T-helper 17 cell (primary cell): ENCODE data around the gene TBX10. TPM values are rescaled to one million over a fixed set of nuclear protein-coding genes. Genes with fewer than 3 reads are reported as not detected.
"Not testable (repeated sequence)": the region's sequence is repeated elsewhere in the genome, so short reads cannot be mapped to it uniquely, and the experiment has no call there.

ENCODE experiments used
- ATAC-seq: fragments of 150-1000 bp; cut with Tn5 transposase; 2 replicates; pipeline ENCODE4 v1.10.0; 2021; ENCODE audit warnings: mild to moderate bottlenecking, moderate library complexity
- DNase-seq, 3 donors: peaks; one replicate each; pipeline versions ENCODE4 v3.0.0 to v3.0.0-alpha.2; 2020 to 2021
- H3K9me3 ChIP-seq: one replicate; pipeline ENCODE4 v1.7.0; 2013; ENCODE audit warnings: low read length, mild to moderate bottlenecking; ENCODE audit not compliant: control insufficient read depth, poor library complexity, severe bottlenecking
- H3K27ac Mint-ChIP-seq: one replicate; pipeline ENCODE4 v1.8.0; 2022; ENCODE audit warnings: mild to moderate bottlenecking, moderate library complexity, mixed read lengths
- H3K27me3 Mint-ChIP-seq: one replicate; pipeline ENCODE4 v1.8.0; 2022; ENCODE audit warnings: mixed read lengths
- H3K36me3 Mint-ChIP-seq: one replicate; pipeline ENCODE4 v1.8.0; 2022; ENCODE audit warnings: low read depth, mixed read lengths
- H3K4me1 Mint-ChIP-seq: one replicate; pipeline ENCODE4 v1.8.0; 2022; ENCODE audit warnings: mild to moderate bottlenecking, mixed read lengths
- H3K4me3 Mint-ChIP-seq: one replicate; pipeline ENCODE4 v1.8.0; 2022; ENCODE audit warnings: mild to moderate bottlenecking, moderate library complexity, mixed read lengths
- total RNA-seq, 4 donors: library from RNA in 2 of 4; stranded (reverse) in 2 of 4; gene quantifications; one replicate each; pipeline ENCODE4 v1.2.3 and lab custom pipeline; 2022 to 2026

Gene TBX10
- total RNA-seq, 2 donors from 2014 or later, result not detected

DNA sequence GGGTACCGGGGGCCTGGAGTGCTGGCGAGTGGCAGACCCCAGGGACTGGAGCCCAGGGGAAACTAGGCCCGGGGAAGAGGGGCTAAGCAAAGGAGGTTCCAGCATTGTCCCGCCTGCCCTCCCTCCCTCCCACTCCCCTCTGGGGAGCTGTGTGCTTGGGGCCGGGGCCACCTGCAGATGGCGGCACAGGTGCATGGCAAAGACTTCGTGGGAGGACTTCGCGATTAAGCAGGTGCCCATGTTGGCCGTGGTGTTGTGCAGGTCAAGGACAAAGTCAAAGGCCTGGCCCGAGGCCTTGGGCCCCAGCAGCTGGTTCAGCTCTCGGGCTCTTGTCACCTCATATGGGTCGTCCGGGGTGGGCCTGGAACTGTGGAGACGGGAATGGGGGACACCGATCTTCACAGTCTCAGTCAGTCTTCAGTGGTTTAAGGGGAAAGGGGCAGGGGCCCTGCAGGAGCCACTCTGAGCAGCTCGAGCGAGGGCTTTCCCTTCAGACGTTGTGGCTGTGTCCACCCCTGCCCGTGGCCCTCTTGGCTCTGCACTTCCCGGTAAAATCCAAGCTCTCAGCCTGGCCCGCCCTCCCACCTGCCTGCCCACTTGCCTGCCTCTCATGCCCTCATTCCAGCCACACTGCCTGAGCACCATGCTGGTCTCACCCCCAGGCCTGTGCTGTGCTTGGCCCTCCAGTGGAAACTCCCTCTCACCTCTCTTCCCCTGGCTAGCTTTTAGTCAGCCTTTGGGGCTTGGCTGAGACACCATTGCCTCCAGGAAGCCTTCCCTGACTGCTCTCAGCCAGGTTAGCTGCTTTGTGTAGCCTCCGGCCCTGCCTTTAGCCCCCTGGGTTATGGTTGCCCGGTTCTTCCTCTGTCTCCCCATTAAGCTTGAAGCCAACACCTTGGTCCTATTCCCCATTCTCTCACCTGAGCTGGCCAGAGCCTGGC is 6.2 kb upstream of the TBX10 start:
- Mint-ChIP-seq H3K4me3 (peak overlapping the region; percentile 69), H3K27ac (peak overlapping the region; percentile 59), H3K27me3 (no peaks in the 10 kb centered on the region), H3K36me3 (no peaks in the 10 kb centered on the region), H3K4me1 (peaks cover 13% of the 10 kb centered on the region)
- DNase-seq (no peak), ATAC-seq (no peak)
- no peaks in the 10 kb centered on the region for H3K9me3 ChIP-seq

DNA sequence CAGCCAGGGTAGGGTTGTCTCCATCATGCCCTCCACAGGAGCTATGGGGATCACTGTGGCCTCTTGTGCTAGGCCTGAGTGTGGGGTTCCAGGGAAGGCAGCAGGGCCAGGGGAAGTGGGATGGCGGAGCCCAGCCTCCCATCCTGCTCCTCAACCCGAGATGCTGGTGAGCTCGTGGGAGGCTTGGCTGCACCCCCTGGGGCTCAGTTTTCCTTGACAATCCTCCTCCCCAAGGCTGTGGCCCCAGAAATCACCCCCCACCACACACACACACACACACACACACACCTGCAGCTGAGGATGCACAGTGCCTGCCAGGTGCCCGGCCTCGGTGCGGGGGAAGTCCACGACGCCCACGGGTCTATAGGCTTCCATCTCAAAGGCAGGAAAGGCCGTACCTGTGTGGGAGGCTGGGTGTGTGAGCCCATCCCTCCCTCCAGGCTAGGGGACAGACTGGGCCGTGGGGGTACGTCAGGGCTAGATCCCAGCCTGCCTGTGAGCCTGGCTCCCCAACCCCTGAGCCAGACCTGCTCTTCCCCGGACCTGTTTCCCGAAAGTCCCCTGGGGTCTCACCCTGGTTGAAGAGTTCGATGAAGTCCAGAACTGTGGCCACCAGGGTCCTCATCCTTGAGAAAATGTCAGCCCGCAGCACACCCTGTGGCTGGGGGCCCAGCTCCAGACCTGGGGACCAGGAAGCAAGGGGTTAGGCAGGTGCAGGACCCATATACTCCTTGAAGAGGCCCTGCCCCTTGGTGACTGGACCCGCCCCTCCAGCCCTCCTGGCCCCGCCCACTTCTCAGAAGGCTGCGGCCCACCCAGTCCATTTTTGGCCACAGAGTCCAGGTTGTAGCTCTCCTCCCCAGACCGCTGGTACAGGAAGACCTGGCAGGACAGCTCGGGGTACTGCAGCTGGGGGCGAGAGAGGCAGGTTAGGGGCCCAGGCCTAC is 5.2 kb upstream of the TBX10 start:
- H3K36me3 Mint-ChIP-seq, result no peaks in the 10 kb centered on the region
- H3K4me3 Mint-ChIP-seq, result no peak overlapping the region
- no peak for DNase-seq
- no peak for ATAC-seq
- H3K4me1 Mint-ChIP-seq, result peaks cover 14% of the 10 kb centered on the region
- no peaks in the 10 kb centered on the region for H3K9me3 ChIP-seq
- H3K27ac Mint-ChIP-seq, result no peak overlapping the region
- no peaks in the 10 kb centered on the region for H3K27me3 Mint-ChIP-seq

DNA sequence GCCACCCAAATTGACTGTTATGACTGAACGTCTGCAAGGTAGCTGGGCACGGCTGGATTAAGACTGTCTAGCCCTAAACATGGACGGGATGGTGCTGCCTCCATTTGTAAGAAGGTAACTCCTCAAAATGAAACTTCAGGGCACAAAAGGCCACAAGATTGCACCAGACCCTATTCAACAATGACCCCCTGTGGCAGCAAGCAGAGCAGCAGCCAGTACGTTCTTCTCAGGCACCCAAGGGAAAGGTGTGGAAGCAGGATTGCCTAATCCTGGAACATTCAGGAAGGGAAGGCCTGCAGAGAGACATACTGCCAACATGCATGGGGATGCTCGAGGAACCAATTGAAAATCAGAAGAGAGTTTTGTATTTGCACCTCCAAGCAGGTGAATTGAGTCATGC is 4.5 kb upstream of the TBX10 start:
- Mint-ChIP-seq H3K27me3 (no peaks in the 10 kb centered on the region), H3K27ac (no peak overlapping the region), H3K4me3 (no peak overlapping the region), H3K36me3 (no peaks in the 10 kb centered on the region), H3K4me1 (peaks cover 14% of the 10 kb centered on the region)
- H3K9me3 ChIP-seq, result no peaks in the 10 kb centered on the region
- DNase-seq (no peak), ATAC-seq (no peak)

DNA sequence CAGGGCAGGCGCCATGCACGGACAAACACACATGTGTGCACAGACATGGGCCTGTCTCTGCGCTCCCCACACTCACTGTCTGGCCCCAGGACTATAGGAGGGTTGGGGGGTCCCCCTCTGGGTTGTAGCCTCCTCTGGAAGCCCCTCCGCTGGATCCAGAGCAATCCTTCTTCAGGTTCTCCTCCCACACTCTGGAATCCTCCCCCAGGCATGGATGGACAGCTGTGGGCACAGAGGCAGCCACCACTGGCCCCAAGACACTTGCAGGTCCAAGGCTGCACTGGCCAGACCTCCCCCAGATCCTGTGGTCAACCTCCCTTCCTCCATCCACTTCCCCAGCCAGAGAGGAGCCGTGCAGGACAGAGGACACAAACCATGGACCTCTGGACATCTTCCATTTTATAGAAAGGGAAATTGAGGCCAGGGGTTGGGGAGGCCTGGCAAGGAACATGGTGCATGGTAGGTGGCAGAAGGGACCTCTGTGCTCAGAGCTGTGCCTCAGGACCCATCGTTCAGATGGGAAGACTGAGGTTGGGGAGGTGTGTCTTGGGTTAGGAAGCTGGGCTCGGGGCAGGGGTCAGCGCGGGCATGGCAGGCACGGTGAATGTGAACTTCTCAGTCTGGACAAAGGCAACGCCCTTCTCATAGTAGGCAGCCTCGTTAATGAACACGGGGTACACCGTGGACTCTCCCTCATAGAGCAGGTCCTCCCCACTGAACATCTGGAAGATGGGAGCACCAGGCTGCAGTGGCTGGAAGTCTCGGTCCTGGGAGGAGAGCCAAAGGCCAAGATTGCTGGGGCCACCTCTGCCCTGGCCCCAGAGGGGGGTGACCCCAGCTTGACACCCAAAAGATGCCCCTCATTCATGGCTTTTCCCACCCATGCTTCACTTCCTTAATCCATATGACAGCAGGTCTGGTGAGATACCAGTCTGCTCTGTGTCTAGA is 2.9 kb upstream of the TBX10 start:
- DNase-seq, result no peak
- H3K9me3 ChIP-seq, result no peaks in the 10 kb centered on the region
- Mint-ChIP-seq H3K4me3 (no peak overlapping the region), H3K4me1 (peaks cover 17% of the 10 kb centered on the region), H3K36me3 (no peaks in the 10 kb centered on the region), H3K27me3 (peaks cover 5% of the 10 kb centered on the region), H3K27ac (no peak overlapping the region)
- ATAC-seq, result no peak

DNA sequence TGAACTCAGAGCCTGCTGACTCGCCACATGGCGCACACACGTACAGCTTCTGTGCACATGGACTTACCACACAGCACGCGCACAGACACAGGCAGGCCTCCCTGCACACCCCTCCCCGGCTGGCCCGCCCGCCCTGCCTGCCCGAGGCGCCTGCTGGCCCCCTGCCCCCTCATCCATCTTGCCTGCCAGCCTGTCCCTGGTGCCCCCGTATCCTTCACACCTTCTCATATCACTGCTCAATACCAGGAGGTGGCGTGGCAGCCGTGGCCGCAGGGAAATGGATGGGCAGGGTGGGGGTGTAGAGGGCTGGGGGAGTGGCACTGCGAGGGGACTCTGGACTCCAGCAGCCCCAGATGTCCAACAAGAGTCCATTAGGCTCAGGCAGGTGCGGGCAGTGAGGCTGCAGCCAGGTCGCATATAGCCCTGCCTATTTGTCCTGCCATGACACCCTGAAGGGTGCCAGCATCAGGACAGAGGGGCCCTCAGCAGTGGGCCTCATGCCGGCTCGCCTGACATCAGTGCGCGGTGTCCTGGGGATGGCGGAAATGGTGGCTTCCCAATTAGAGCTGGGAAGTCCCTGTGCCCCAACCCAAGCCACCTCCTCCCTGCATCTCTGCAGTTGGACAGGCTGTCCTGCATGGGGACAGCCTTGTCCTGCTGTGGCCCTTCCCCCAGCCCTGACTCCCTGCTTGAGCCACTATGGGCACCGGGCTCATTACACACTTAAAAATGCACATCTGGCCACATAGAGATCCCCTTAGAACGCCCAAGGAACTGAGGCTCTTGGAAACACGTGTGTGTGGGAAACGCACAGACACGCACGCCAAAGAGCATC is 2.0 kb upstream of the TBX10 start:
- no peak for ATAC-seq
- Mint-ChIP-seq H3K36me3 (no peaks in the 10 kb centered on the region), H3K27me3 (peaks cover 5% of the 10 kb centered on the region), H3K27ac (no peak overlapping the region), H3K4me3 (no peak overlapping the region), H3K4me1 (peaks cover 14% of the 10 kb centered on the region)
- no peak for DNase-seq
- no peaks in the 10 kb centered on the region for H3K9me3 ChIP-seq

DNA sequence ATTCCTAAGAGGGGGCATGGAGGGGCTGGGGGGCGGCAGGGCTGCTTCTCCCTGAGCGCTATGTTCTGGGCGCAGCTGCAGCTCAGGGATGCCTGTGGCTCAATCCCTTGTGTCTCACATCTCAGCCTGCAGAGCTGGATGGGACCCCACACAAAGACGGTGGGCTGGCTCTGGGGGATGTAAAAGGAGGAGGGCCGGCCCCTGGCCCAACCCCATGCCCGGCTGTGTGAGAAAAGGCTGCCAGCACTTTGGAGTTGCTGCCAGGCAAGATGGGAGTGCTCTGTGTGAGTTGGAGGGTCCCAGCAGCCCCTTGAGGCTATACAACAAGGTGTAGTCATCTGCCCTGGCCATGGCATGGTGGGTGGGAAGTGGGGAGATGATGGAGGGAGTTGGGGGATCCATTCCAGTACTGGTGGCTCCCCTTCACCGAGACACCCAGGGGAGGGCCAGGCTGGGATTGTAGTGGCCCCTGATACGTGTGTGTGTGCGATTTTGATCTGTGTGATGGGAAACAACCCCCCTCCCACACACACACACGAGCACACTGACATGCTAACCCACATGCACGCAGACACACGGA is 1.3 kb upstream of the TBX10 start:
- no peak overlapping the region for H3K27ac Mint-ChIP-seq
- H3K4me3 Mint-ChIP-seq, result no peak overlapping the region
- peaks cover 5% of the 10 kb centered on the region for H3K27me3 Mint-ChIP-seq
- no peaks in the 10 kb centered on the region for H3K36me3 Mint-ChIP-seq
- H3K9me3 ChIP-seq, result no peaks in the 10 kb centered on the region
- no peak for DNase-seq
- no peak for ATAC-seq
- H3K4me1 Mint-ChIP-seq, result peaks cover 7% of the 10 kb centered on the region

DNA sequence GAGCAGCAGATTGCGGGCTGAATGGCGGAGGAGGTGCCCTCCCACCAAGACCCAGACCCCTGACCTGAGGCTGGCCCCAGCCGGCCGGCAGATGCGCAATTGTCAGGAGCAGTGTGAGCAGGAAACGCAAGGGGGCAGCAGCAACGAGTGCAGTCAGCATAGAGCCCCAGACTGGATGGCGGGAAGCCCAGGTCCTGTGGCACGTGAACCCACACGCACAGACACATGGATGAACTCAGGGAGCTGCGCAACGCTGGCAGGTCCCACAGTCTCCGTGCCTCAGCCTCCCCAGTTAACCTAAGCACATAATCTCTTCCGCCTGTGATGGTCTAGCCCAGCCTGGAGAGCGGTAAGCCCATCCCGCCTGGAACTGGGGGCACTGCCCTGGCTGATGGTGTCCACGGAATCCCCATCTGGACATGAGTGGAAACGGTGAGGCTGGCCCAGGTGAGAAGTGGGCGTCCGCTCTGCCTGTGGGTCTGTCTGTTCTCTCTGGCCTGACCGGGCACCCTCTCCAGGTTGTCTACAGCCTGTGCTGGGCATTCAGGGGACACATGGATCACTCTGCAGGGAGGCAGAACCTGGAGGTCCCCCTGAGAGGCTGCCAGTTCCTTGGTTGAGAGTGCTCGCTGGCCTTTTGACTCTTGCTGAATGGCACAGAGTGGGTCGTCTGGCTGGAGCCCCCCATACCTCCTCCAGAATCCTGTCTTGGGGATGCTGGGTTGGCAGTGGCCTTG is 626 bp upstream of the TBX10 start:
- H3K27me3 Mint-ChIP-seq, result peaks cover 5% of the 10 kb centered on the region
- peaks cover 7% of the 10 kb centered on the region for H3K4me1 Mint-ChIP-seq
- no peaks in the 10 kb centered on the region for H3K9me3 ChIP-seq
- ATAC-seq (peak; percentile 91), DNase-seq (peak; percentile 39 to 53 (median 42))
- H3K27ac Mint-ChIP-seq, result no peak overlapping the region
- no peaks in the 10 kb centered on the region for H3K36me3 Mint-ChIP-seq
- no peak overlapping the region for H3K4me3 Mint-ChIP-seq

DNA sequence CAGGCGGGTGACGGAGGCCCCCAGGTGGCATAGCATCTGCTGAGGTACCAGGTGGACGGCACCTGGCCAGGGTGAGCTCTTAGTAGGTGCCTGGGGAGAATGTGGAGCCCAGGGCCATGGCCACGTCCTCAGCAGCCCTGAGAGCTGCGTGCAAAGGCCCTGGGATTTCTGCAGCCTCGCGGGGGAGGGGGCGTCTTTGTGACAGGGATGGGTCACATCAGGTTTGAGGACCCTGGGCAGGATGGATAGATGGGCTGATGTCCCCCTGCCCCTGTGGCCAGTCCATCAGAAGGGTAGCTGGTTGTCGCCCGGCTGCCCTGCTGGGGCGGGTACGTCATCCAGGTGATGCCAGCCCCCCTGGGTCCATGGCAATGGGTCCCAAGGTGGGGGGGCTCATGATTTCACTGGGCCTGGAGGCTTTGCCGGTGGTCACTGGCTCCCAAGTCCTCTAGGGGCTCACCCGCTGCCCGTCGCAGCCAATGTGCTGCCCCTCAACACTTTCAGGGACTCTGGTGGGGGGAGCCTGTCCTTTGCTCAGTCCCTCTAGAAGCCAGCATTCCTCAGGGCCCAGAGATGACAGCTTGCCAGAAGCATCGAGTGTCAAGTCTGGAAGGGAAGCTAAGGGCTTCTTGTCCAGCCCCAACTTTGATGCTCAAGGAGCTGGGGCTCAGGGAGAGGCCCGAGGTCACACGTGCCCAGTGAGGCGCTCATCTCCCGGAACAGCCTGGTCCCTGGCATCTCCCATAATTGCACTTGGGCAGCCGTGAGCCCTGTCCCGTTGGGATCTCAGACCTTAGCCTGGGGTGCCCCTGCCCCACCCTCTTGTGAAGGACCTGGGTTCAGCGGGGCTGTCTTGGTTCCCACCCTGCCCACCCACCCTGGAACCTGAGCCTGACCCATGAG is 777 bp downstream of the TBX10 start:
- no peaks in the 10 kb centered on the region for H3K36me3 Mint-ChIP-seq
- H3K4me1 Mint-ChIP-seq, result peaks cover 7% of the 10 kb centered on the region
- peaks cover 5% of the 10 kb centered on the region for H3K27me3 Mint-ChIP-seq
- DNase-seq, result no peak
- no peak for ATAC-seq
- no peaks in the 10 kb centered on the region for H3K9me3 ChIP-seq
- H3K27ac Mint-ChIP-seq, result no peak overlapping the region
- H3K4me3 Mint-ChIP-seq, result no peak overlapping the region

DNA sequence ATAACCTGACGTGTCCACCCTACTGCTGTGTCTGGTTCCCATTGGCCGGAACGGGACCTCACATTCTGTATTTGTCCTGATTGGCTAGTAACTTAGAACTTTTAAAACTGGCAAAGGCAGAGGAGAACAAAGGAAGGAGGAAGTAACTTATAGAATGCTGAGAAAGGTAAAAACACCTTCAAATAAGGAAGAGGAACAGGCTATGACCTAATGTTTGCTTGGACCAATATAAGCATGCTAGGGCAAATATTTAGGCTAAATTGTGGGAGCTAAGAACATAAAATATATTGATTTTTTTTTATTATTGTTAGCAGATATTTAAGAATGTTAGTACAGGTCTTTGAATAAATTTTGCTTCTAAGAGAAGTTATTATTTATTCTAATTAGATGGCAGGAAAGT is 2.1 kb downstream of the TBX10 start:
- H3K27ac Mint-ChIP-seq, ATAC-seq, DNase-seq, H3K9me3 ChIP-seq, H3K4me3 Mint-ChIP-seq, H3K27me3 Mint-ChIP-seq, H3K36me3 Mint-ChIP-seq, H3K4me1 Mint-ChIP-seq: not testable (repeated sequence)

DNA sequence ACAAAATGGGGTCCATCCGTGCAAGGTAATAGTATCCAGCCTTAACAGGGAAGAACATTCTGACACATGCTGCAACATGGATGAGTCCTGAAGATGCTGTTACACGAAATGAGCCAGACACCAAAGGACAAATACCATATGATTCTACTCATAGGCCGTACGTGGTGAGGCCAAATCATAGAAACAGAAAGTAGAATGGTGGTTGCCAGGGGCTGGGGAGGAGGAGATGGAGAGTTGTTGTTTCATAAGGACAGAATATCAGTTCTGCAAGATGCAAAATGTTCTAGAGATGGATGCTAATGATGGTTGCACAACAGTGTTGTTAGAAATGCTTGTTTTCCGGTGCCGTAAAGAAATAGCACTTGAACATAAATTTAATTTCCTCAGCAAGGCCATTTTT is 2.6 kb downstream of the TBX10 start:
- no peaks in the 10 kb centered on the region for H3K9me3 ChIP-seq
- no peak for ATAC-seq
- Mint-ChIP-seq H3K4me3 (no peak overlapping the region), H3K36me3 (no peaks in the 10 kb centered on the region), H3K4me1 (peaks cover 10% of the 10 kb centered on the region), H3K27me3 (peaks cover 5% of the 10 kb centered on the region), H3K27ac (no peak overlapping the region)
- DNase-seq, result no peak

DNA sequence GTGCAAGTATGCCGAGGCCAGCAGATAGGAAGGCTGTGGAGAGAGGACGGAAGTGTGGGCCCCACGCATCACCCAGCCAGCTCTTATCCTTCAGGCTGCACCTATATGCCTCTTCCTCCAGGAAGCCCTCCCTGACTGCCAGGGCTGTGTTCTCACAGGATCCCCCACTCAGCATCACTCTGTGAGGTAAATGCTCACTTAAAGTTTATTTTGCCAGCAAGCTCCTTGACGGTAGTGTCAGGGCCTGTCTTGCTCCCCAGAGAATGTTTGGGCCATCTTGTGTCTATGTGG is 4.4 kb downstream of the TBX10 start:
- no peaks in the 10 kb centered on the region for H3K9me3 ChIP-seq
- DNase-seq (no peak), ATAC-seq (no peak)
- Mint-ChIP-seq H3K27me3 (peaks cover 5% of the 10 kb centered on the region), H3K4me1 (peaks cover 15% of the 10 kb centered on the region), H3K4me3 (no peak overlapping the region), H3K27ac (no peak overlapping the region), H3K36me3 (no peaks in the 10 kb centered on the region)
